Measurements from ENCODE around the gene RANBP2.
"Not testable (repeated sequence)": the region's sequence is repeated elsewhere in the genome, so short reads cannot be mapped to it uniquely, and the experiment has no call there.

Gene RANBP2

GRCh38 chr2:108691447-108691846, 27.8 kb upstream of the RANBP2 start:
- Histone ChIP-seq H3K4me1 (ENCODE audit: control insufficient read depth in 1 of 2, insufficient read depth in 2 of 2, low read length in 2 of 2) (no peaks in the 10 kb centered on the region), H3K27me3 (ENCODE audit: control insufficient read depth in 1 of 2, insufficient read depth in 2 of 2, low read length in 2 of 2) (no peaks in the 10 kb centered on the region), H3K36me3 (ENCODE audit: control insufficient read depth in 1 of 2, insufficient read depth in 2 of 2, low read length in 2 of 2) (no peaks in the 10 kb centered on the region), H3K27ac (ENCODE audit: low read depth, low read length) (no peak overlapping the region), H3K9ac (ENCODE audit: low read depth in 1 of 2, low read length in 2 of 2) (no peak overlapping the region), H3K4me3 (ENCODE audit: low read depth in 1 of 2, low read length in 2 of 2) (no peak overlapping the region), H3K9me3 (ENCODE audit: control insufficient read depth in 1 of 2, low read length in 2 of 2) (no peaks in the 10 kb centered on the region)

GRCh38 chr2:108701208-108701607, 18.1 kb upstream of the RANBP2 start:
- Histone ChIP-seq H3K4me3 (ENCODE audit: low read depth in 1 of 2, low read length in 2 of 2) (no peak overlapping the region), H3K36me3 (ENCODE audit: control insufficient read depth in 1 of 2, insufficient read depth in 2 of 2, low read length in 2 of 2) (no peaks in the 10 kb centered on the region), H3K9me3 (ENCODE audit: control insufficient read depth in 1 of 2, low read length in 2 of 2) (no peaks in the 10 kb centered on the region), H3K9ac (ENCODE audit: low read depth in 1 of 2, low read length in 2 of 2) (no peak overlapping the region), H3K27ac (ENCODE audit: low read depth, low read length) (no peak overlapping the region), H3K27me3 (ENCODE audit: control insufficient read depth in 1 of 2, insufficient read depth in 2 of 2, low read length in 2 of 2) (no peaks in the 10 kb centered on the region), H3K4me1 (ENCODE audit: control insufficient read depth in 1 of 2, insufficient read depth in 2 of 2, low read length in 2 of 2) (no peaks in the 10 kb centered on the region)

- Histone ChIP-seq H3K27ac (ENCODE audit: low read depth, low read length) (no peak overlapping the region), H3K4me3 (ENCODE audit: low read depth in 1 of 2, low read length in 2 of 2) (no peak overlapping the region), H3K9me3 (ENCODE audit: control insufficient read depth in 1 of 2, low read length in 2 of 2) (no peaks in the 10 kb centered on the region), H3K4me1 (ENCODE audit: control insufficient read depth in 1 of 2, insufficient read depth in 2 of 2, low read length in 2 of 2) (no peaks in the 10 kb centered on the region), H3K36me3 (ENCODE audit: control insufficient read depth in 1 of 2, insufficient read depth in 2 of 2, low read length in 2 of 2) (no peaks in the 10 kb centered on the region), H3K27me3 (ENCODE audit: control insufficient read depth in 1 of 2, insufficient read depth in 2 of 2, low read length in 2 of 2) (no peaks in the 10 kb centered on the region), H3K9ac (ENCODE audit: low read depth in 1 of 2, low read length in 2 of 2) (no peak overlapping the region)
These were observed 17.5 kb upstream of the RANBP2 start for GRCh38 chr2:108701806-108702205.

- no peaks in the 10 kb centered on the region for H3K4me1 ChIP-seq (ENCODE audit: control insufficient read depth in 1 of 2, insufficient read depth in 2 of 2, low read length in 2 of 2)
- no peak overlapping the region for H3K9ac ChIP-seq (ENCODE audit: low read depth in 1 of 2, low read length in 2 of 2)
These were observed 14.4 kb upstream of the RANBP2 start for GRCh38 chr2:108704871-108705270.

GRCh38 chr2:108707300-108707699, 12.0 kb upstream of the RANBP2 start:
- no peak overlapping the region for H3K9ac ChIP-seq (ENCODE audit: low read depth in 1 of 2, low read length in 2 of 2)
- H3K4me3 ChIP-seq (ENCODE audit: low read depth in 1 of 2, low read length in 2 of 2), result no peak overlapping the region
- no peaks in the 10 kb centered on the region for H3K27me3 ChIP-seq (ENCODE audit: control insufficient read depth in 1 of 2, insufficient read depth in 2 of 2, low read length in 2 of 2)
- no peaks in the 10 kb centered on the region for H3K36me3 ChIP-seq (ENCODE audit: control insufficient read depth in 1 of 2, insufficient read depth in 2 of 2, low read length in 2 of 2)
- no peak overlapping the region for H3K27ac ChIP-seq (ENCODE audit: low read depth, low read length)
- H3K4me1 ChIP-seq (ENCODE audit: control insufficient read depth in 1 of 2, insufficient read depth in 2 of 2, low read length in 2 of 2), result no peaks in the 10 kb centered on the region
- H3K9me3 ChIP-seq (ENCODE audit: control insufficient read depth in 1 of 2, low read length in 2 of 2), result no peaks in the 10 kb centered on the region

More at GRCh38 chr2:108704871-108705270, 14.4 kb upstream of the RANBP2 start:
- no peaks in the 10 kb centered on the region for H3K36me3 ChIP-seq (ENCODE audit: control insufficient read depth in 1 of 2, insufficient read depth in 2 of 2, low read length in 2 of 2)
- H3K4me3 ChIP-seq (ENCODE audit: low read depth in 1 of 2, low read length in 2 of 2), result no peak overlapping the region
- no peaks in the 10 kb centered on the region for H3K27me3 ChIP-seq (ENCODE audit: control insufficient read depth in 1 of 2, insufficient read depth in 2 of 2, low read length in 2 of 2)
- no peak overlapping the region for H3K27ac ChIP-seq (ENCODE audit: low read depth, low read length)
- no peaks in the 10 kb centered on the region for H3K9me3 ChIP-seq (ENCODE audit: control insufficient read depth in 1 of 2, low read length in 2 of 2)

GRCh38 chr2:108716971-108717370, 2.3 kb upstream of the RANBP2 start:
- not testable (repeated sequence) for H3K27me3 ChIP-seq (ENCODE audit: control insufficient read depth in 1 of 2, insufficient read depth in 2 of 2, low read length in 2 of 2); H3K27ac ChIP-seq (ENCODE audit: low read depth, low read length); H3K9me3 ChIP-seq (ENCODE audit: control insufficient read depth in 1 of 2, low read length in 2 of 2); H3K36me3 ChIP-seq (ENCODE audit: control insufficient read depth in 1 of 2, insufficient read depth in 2 of 2, low read length in 2 of 2); H3K9ac ChIP-seq (ENCODE audit: low read depth in 1 of 2, low read length in 2 of 2); H3K4me1 ChIP-seq (ENCODE audit: control insufficient read depth in 1 of 2, insufficient read depth in 2 of 2, low read length in 2 of 2); H3K4me3 ChIP-seq (ENCODE audit: low read depth in 1 of 2, low read length in 2 of 2)

- not testable (repeated sequence) for H3K4me1 ChIP-seq (ENCODE audit: control insufficient read depth in 1 of 2, insufficient read depth in 2 of 2, low read length in 2 of 2)
These were observed 6.8 kb downstream of the RANBP2 start for GRCh38 chr2:108726048-108726447.

GRCh38 chr2:108734656-108735055, 15.4 kb downstream of the RANBP2 start:
- H3K27me3 ChIP-seq (ENCODE audit: control insufficient read depth in 1 of 2, insufficient read depth in 2 of 2, low read length in 2 of 2); H3K27ac ChIP-seq (ENCODE audit: low read depth, low read length); H3K4me1 ChIP-seq (ENCODE audit: control insufficient read depth in 1 of 2, insufficient read depth in 2 of 2, low read length in 2 of 2); H3K4me3 ChIP-seq (ENCODE audit: low read depth in 1 of 2, low read length in 2 of 2); H3K9me3 ChIP-seq (ENCODE audit: control insufficient read depth in 1 of 2, low read length in 2 of 2); H3K9ac ChIP-seq (ENCODE audit: low read depth in 1 of 2, low read length in 2 of 2): not testable (repeated sequence)
- peaks cover 0 to 13% of the 10 kb centered on the region in 2 donors for H3K36me3 ChIP-seq (ENCODE audit: control insufficient read depth in 1 of 2, insufficient read depth in 2 of 2, low read length in 2 of 2)

More at GRCh38 chr2:108726048-108726447, 6.8 kb downstream of the RANBP2 start:
- not testable (repeated sequence) for H3K36me3 ChIP-seq (ENCODE audit: control insufficient read depth in 1 of 2, insufficient read depth in 2 of 2, low read length in 2 of 2); H3K27ac ChIP-seq (ENCODE audit: low read depth, low read length); H3K4me3 ChIP-seq (ENCODE audit: low read depth in 1 of 2, low read length in 2 of 2); H3K9ac ChIP-seq (ENCODE audit: low read depth in 1 of 2, low read length in 2 of 2); H3K9me3 ChIP-seq (ENCODE audit: control insufficient read depth in 1 of 2, low read length in 2 of 2); H3K27me3 ChIP-seq (ENCODE audit: control insufficient read depth in 1 of 2, insufficient read depth in 2 of 2, low read length in 2 of 2)

GRCh38 chr2:108757973-108758372, 38.7 kb downstream of the RANBP2 start:
- peaks cover 0 to 15% of the 10 kb centered on the region in 2 donors for H3K36me3 ChIP-seq (ENCODE audit: control insufficient read depth in 1 of 2, insufficient read depth in 2 of 2, low read length in 2 of 2)

GRCh38 chr2:108762618-108763017, 43.3 kb downstream of the RANBP2 start:
- H3K27ac ChIP-seq (ENCODE audit: low read depth, low read length); H3K9ac ChIP-seq (ENCODE audit: low read depth in 1 of 2, low read length in 2 of 2); H3K4me3 ChIP-seq (ENCODE audit: low read depth in 1 of 2, low read length in 2 of 2); H3K27me3 ChIP-seq (ENCODE audit: control insufficient read depth in 1 of 2, insufficient read depth in 2 of 2, low read length in 2 of 2); H3K9me3 ChIP-seq (ENCODE audit: control insufficient read depth in 1 of 2, low read length in 2 of 2); H3K4me1 ChIP-seq (ENCODE audit: control insufficient read depth in 1 of 2, insufficient read depth in 2 of 2, low read length in 2 of 2): not testable (repeated sequence)
- peaks cover 19 to 36% of the 10 kb centered on the region in 2 donors for H3K36me3 ChIP-seq (ENCODE audit: control insufficient read depth in 1 of 2, insufficient read depth in 2 of 2, low read length in 2 of 2)

More at GRCh38 chr2:108757973-108758372, 38.7 kb downstream of the RANBP2 start:
- not testable (repeated sequence) for H3K27me3 ChIP-seq (ENCODE audit: control insufficient read depth in 1 of 2, insufficient read depth in 2 of 2, low read length in 2 of 2); H3K27ac ChIP-seq (ENCODE audit: low read depth, low read length); H3K9ac ChIP-seq (ENCODE audit: low read depth in 1 of 2, low read length in 2 of 2); H3K4me1 ChIP-seq (ENCODE audit: control insufficient read depth in 1 of 2, insufficient read depth in 2 of 2, low read length in 2 of 2); H3K9me3 ChIP-seq (ENCODE audit: control insufficient read depth in 1 of 2, low read length in 2 of 2); H3K4me3 ChIP-seq (ENCODE audit: low read depth in 1 of 2, low read length in 2 of 2)

- H3K4me3 ChIP-seq (ENCODE audit: low read depth in 1 of 2, low read length in 2 of 2); H3K9ac ChIP-seq (ENCODE audit: low read depth in 1 of 2, low read length in 2 of 2); H3K27ac ChIP-seq (ENCODE audit: low read depth, low read length); H3K9me3 ChIP-seq (ENCODE audit: control insufficient read depth in 1 of 2, low read length in 2 of 2); H3K4me1 ChIP-seq (ENCODE audit: control insufficient read depth in 1 of 2, insufficient read depth in 2 of 2, low read length in 2 of 2); H3K27me3 ChIP-seq (ENCODE audit: control insufficient read depth in 1 of 2, insufficient read depth in 2 of 2, low read length in 2 of 2): not testable (repeated sequence)
- H3K36me3 ChIP-seq (ENCODE audit: control insufficient read depth in 1 of 2, insufficient read depth in 2 of 2, low read length in 2 of 2), result peaks cover 19 to 43% of the 10 kb centered on the region in 2 donors
These were observed 47.4 kb downstream of the RANBP2 start for GRCh38 chr2:108766671-108767070.

Measured in duodenal mucosa (tissue), 2 donors.